COR-L47 (cell line): ENCODE data around the gene MAJIN.

ENCODE experiments used
- DNase-seq: peaks from one replicate; lab custom pipeline; 2025; lab: John Stamatoyannopoulos, UW

MAJIN gene

GRCh38 chr11:64911689-64912088, 60.2 kb downstream of the MAJIN start:
- no peak for DNase-seq

GRCh38 chr11:64911142-64911541, 60.8 kb downstream of the MAJIN start:
- no peak for DNase-seq

- DNase-seq, result no peak
These were observed 61.3 kb downstream of the MAJIN start for GRCh38 chr11:64910451-64911093.

- DNase-seq, result no peak
These were observed 62.1 kb downstream of the MAJIN start for GRCh38 chr11:64909653-64910343.

GRCh38 chr11:64908766-64909165, 63.1 kb downstream of the MAJIN start:
- no peak for DNase-seq

GRCh38 chr11:64906314-64906635, 65.6 kb downstream of the MAJIN start:
- no peak for DNase-seq

GRCh38 chr11:64905516-64906313, 66.2 kb downstream of the MAJIN start:
- DNase-seq, result no peak

GRCh38 chr11:64903291-64903833, 68.5 kb downstream of the MAJIN start:
- no peak for DNase-seq

- DNase-seq, result no peak
These were observed 69.6 kb downstream of the MAJIN start for GRCh38 chr11:64902102-64902900.

GRCh38 chr11:64900774-64901173, 71.1 kb downstream of the MAJIN start:
- no peak for DNase-seq

- no peak for DNase-seq
These were observed 71.6 kb downstream of the MAJIN start for GRCh38 chr11:64900263-64900678.

- DNase-seq, result no peak
These were observed 73.4 kb downstream of the MAJIN start for GRCh38 chr11:64898541-64898940.

GRCh38 chr11:64898076-64898445, 73.8 kb downstream of the MAJIN start:
- DNase-seq, result no peak

GRCh38 chr11:64897381-64898075, 74.4 kb downstream of the MAJIN start:
- DNase-seq, result no peak

- no peak for DNase-seq
These were observed 75.4 kb downstream of the MAJIN start for GRCh38 chr11:64896448-64897022.

GRCh38 chr11:64894812-64895452, 77.0 kb downstream of the MAJIN start:
- no peak for DNase-seq

GRCh38 chr11:64894070-64894811, 77.7 kb downstream of the MAJIN start:
- peak; percentile 6 for DNase-seq

GRCh38 chr11:64893194-64894069, 78.5 kb downstream of the MAJIN start:
- DNase-seq, result no peak

- no peak for DNase-seq
These were observed 79.1 kb downstream of the MAJIN start for GRCh38 chr11:64892838-64893193.
